Measurements from ENCODE around the gene DPM2.

Gene DPM2

GRCh38 chr9:127921557-127922120 lies 16.0 kb downstream of the DPM2 start:
- H3K9ac ChIP-seq (ENCODE audit: low read length), result peak overlapping the region; percentile 49
- peak overlapping the region; percentile 83 for H3K4me2 ChIP-seq (ENCODE audit: low read length)
- H3K79me2 ChIP-seq (ENCODE audit: low read length), result peaks cover 17% of the 10 kb centered on the region
- peak overlapping the region; percentile 72 for H3K4me3 ChIP-seq (ENCODE audit: low read length)
- peaks cover 12% of the 10 kb centered on the region for H3K27me3 ChIP-seq (ENCODE audit: low read depth, low read length)
- TF ChIP-seq EZH2phosphoT487 (IDR thresholded peaks at IDR 0.05; ENCODE audit: low read depth) (no peak), CTCF (IDR thresholded peaks at IDR 0.05; ENCODE audit: low read depth, low read length) (peak; percentile 87)
- peaks cover 6% of the 10 kb centered on the region for H3K36me3 ChIP-seq (replicated peaks; ENCODE audit: low read depth, low read length)
- peaks cover 40% of the 10 kb centered on the region for H3K4me1 ChIP-seq (ENCODE audit: low read length)
- no peak overlapping the region for H3K27ac ChIP-seq (ENCODE audit: low read length)
- H3K9me3 ChIP-seq (ENCODE audit: insufficient read depth, low read length), result no peaks in the 10 kb centered on the region
- no peaks in the 10 kb centered on the region for H4K20me1 ChIP-seq (ENCODE audit: insufficient read depth, low read length)
- H2AFZ ChIP-seq (ENCODE audit: low read depth, low read length), result no peak overlapping the region

- H3K79me2 ChIP-seq (ENCODE audit: low read length), result peaks cover 26% of the 10 kb centered on the region
- peaks cover 7% of the 10 kb centered on the region; the same call in 1 of the 2 replicates for H3K27me3 ChIP-seq (ENCODE audit: low read depth, low read length)
- H3K9me3 ChIP-seq (ENCODE audit: insufficient read depth, low read length), result no peaks in the 10 kb centered on the region
- no peak overlapping the region for H3K27ac ChIP-seq (ENCODE audit: low read length)
- H3K9ac ChIP-seq (ENCODE audit: low read length), result no peak overlapping the region
- H3K4me3 ChIP-seq (ENCODE audit: low read length), result no peak overlapping the region
- no peaks in the 10 kb centered on the region for H4K20me1 ChIP-seq (ENCODE audit: insufficient read depth, low read length)
- peak overlapping the region; percentile 83; the same call in 1 of the 2 replicates for H3K4me2 ChIP-seq (ENCODE audit: low read length)
- peaks cover 37% of the 10 kb centered on the region for H3K4me1 ChIP-seq (ENCODE audit: low read length)
- H3K36me3 ChIP-seq (replicated peaks; ENCODE audit: low read depth, low read length), result peaks cover 13% of the 10 kb centered on the region
- H2AFZ ChIP-seq (ENCODE audit: low read depth, low read length), result no peak overlapping the region
- TF ChIP-seq CTCF (IDR thresholded peaks at IDR 0.05; ENCODE audit: low read depth, low read length) (0 out of 2 replicates have a peak, but pooled peaks have one; percentile 7), EZH2phosphoT487 (IDR thresholded peaks at IDR 0.05; ENCODE audit: low read depth) (no peak)
Observed at GRCh38 chr9:127920794-127921193, 16.9 kb downstream of the DPM2 start.

GRCh38 chr9:127919253-127919815 lies 18.3 kb downstream of the DPM2 start:
- no peak overlapping the region for H3K9ac ChIP-seq (ENCODE audit: low read length)
- no peak overlapping the region for H3K4me3 ChIP-seq (ENCODE audit: low read length)
- TF ChIP-seq CTCF (IDR thresholded peaks at IDR 0.05; ENCODE audit: low read depth, low read length), result no peak
- no peak for TF ChIP-seq EZH2phosphoT487 (IDR thresholded peaks at IDR 0.05; ENCODE audit: low read depth)
- no peak overlapping the region for H3K27ac ChIP-seq (ENCODE audit: low read length)
- peaks cover 26% of the 10 kb centered on the region for H3K36me3 ChIP-seq (replicated peaks; ENCODE audit: low read depth, low read length)
- H2AFZ ChIP-seq (ENCODE audit: low read depth, low read length), result no peak overlapping the region
- H4K20me1 ChIP-seq (ENCODE audit: insufficient read depth, low read length), result no peaks in the 10 kb centered on the region
- peak overlapping the region; percentile 8; the same call in 1 of the 2 replicates for H3K4me2 ChIP-seq (ENCODE audit: low read length)
- peaks cover 5% of the 10 kb centered on the region; the same call in 1 of the 2 replicates for H3K27me3 ChIP-seq (ENCODE audit: low read depth, low read length)
- peaks cover 39% of the 10 kb centered on the region for H3K79me2 ChIP-seq (ENCODE audit: low read length)
- no peaks in the 10 kb centered on the region for H3K9me3 ChIP-seq (ENCODE audit: insufficient read depth, low read length)
- H3K4me1 ChIP-seq (ENCODE audit: low read length), result peaks cover 50% of the 10 kb centered on the region

- Histone ChIP-seq H3K36me3 (replicated peaks; ENCODE audit: low read depth, low read length) (peaks cover 30% of the 10 kb centered on the region), H3K9ac (ENCODE audit: low read length) (peak overlapping the region; percentile 80), H3K4me3 (ENCODE audit: low read length) (peak overlapping the region; percentile 51), H3K4me2 (ENCODE audit: low read length) (peak overlapping the region; percentile 74), H3K9me3 (ENCODE audit: insufficient read depth, low read length) (no peaks in the 10 kb centered on the region), H3K27ac (ENCODE audit: low read length) (peak overlapping the region; percentile 87), H3K4me1 (ENCODE audit: low read length) (peaks cover 59% of the 10 kb centered on the region), H2AFZ (ENCODE audit: low read depth, low read length) (no peak overlapping the region), H3K79me2 (ENCODE audit: low read length) (peaks cover 48% of the 10 kb centered on the region), H3K27me3 (ENCODE audit: low read depth, low read length) (peaks cover 5% of the 10 kb centered on the region; the same call in 1 of the 2 replicates), H4K20me1 (ENCODE audit: insufficient read depth, low read length) (no peaks in the 10 kb centered on the region)
- TF ChIP-seq EZH2phosphoT487 (IDR thresholded peaks at IDR 0.05; ENCODE audit: low read depth) (no peak), CTCF (IDR thresholded peaks at IDR 0.05; ENCODE audit: low read depth, low read length) (peak; percentile 53)
Observed at GRCh38 chr9:127918183-127919107, 19.2 kb downstream of the DPM2 start.

Measured in OCI-LY3 (cell line).